SJSA1 (cell line): Measurements from ENCODE around the gene CD81. TPM values are rescaled to one million over a fixed set of nuclear protein-coding genes. Genes with fewer than 3 reads are reported as not detected.

Source experiments
- DNase-seq, 2 experiments: peaks; one replicate each; pipeline ENCODE4 v3.0.0-alpha.2; 2015 to 2020; ENCODE audit warnings: low spot score in 2 of 2, low read depth in 1 of 2
- H3K27ac ChIP-seq: fragments of 250-450 bp; sonication (Bioruptor Pico); 2 replicates; pipeline ENCODE4 v1.5.1; 2020; ENCODE audit warnings: mild to moderate bottlenecking, moderate library complexity
- H3K27me3 ChIP-seq: fragments of 250-450 bp; sonication (Bioruptor Pico); replicated peaks from 2 replicates; pipeline ENCODE4 v1.5.1; 2020; ENCODE audit warnings: mild to moderate bottlenecking, moderate library complexity
- H3K36me3 ChIP-seq: fragments of 250-450 bp; sonication (Bioruptor Pico); 2 replicates; pipeline ENCODE4 v1.5.1; 2020; ENCODE audit warnings: mild to moderate bottlenecking
- H3K4me1 ChIP-seq: fragments of 250-450 bp; sonication (Bioruptor Pico); replicated peaks from 2 replicates; pipeline ENCODE4 v1.6.1; 2021; ENCODE audit warnings: mild to moderate bottlenecking
- H3K4me3 ChIP-seq: fragments of 250-450 bp; sonication (Bioruptor Pico); 2 replicates; pipeline ENCODE4 v1.5.1; 2020; ENCODE audit warnings: mild to moderate bottlenecking
- H3K9me3 ChIP-seq: fragments of 250-450 bp; sonication (Bioruptor Pico); replicated peaks from 2 replicates; pipeline ENCODE4 v1.5.1; 2020; ENCODE audit warnings: mild to moderate bottlenecking
- total RNA-seq: library from RNA; depleted of rRNA; stranded (reverse); fragments of >200 nt; shearing (Covaris generic); gene quantifications from 2 replicates; pipeline ENCODE4 v1.2.3, GENCODE V29; 2014

Gene CD81
- total RNA-seq, 1 experiment from 2014 or later, result 219 TPM

- Histone ChIP-seq H3K4me3 (no peak overlapping the region), H3K4me1 (no peaks in the 10 kb centered on the region), H3K27me3 (peaks cover 28% of the 10 kb centered on the region), H3K9me3 (no peaks in the 10 kb centered on the region), H3K27ac (no peak overlapping the region), H3K36me3 (no peaks in the 10 kb centered on the region)
- no peak for DNase-seq
These were observed 57.6 kb downstream of the CD81 start for GRCh38 chr11:2434506-2435255.

GRCh38 chr11:2435288-2436012 is 58.3 kb downstream of the CD81 start:
- Histone ChIP-seq H3K4me3 (no peak overlapping the region), H3K36me3 (no peaks in the 10 kb centered on the region), H3K27me3 (peaks cover 28% of the 10 kb centered on the region), H3K4me1 (no peaks in the 10 kb centered on the region), H3K27ac (no peak overlapping the region), H3K9me3 (no peaks in the 10 kb centered on the region)
- no peak for DNase-seq

- no peak for DNase-seq
- H3K36me3 ChIP-seq, result no peaks in the 10 kb centered on the region
- peaks cover 28% of the 10 kb centered on the region for H3K27me3 ChIP-seq
- H3K9me3 ChIP-seq, result no peaks in the 10 kb centered on the region
- H3K4me1 ChIP-seq, result no peaks in the 10 kb centered on the region
- H3K27ac ChIP-seq, result no peak overlapping the region
- no peak overlapping the region for H3K4me3 ChIP-seq
These were observed 59.0 kb downstream of the CD81 start for GRCh38 chr11:2436013-2436520.

GRCh38 chr11:2436521-2437031 is 59.5 kb downstream of the CD81 start:
- no peaks in the 10 kb centered on the region for H3K4me1 ChIP-seq
- no peak overlapping the region for H3K4me3 ChIP-seq
- H3K9me3 ChIP-seq, result no peaks in the 10 kb centered on the region
- DNase-seq, result no peak
- no peaks in the 10 kb centered on the region for H3K36me3 ChIP-seq
- peaks cover 28% of the 10 kb centered on the region for H3K27me3 ChIP-seq
- no peak overlapping the region for H3K27ac ChIP-seq

GRCh38 chr11:2437516-2437915 is 60.4 kb downstream of the CD81 start:
- no peak for DNase-seq
- Histone ChIP-seq H3K27ac (no peak overlapping the region), H3K36me3 (no peaks in the 10 kb centered on the region), H3K9me3 (no peaks in the 10 kb centered on the region), H3K27me3 (peaks cover 36% of the 10 kb centered on the region), H3K4me3 (no peak overlapping the region), H3K4me1 (no peaks in the 10 kb centered on the region)

GRCh38 chr11:2439820-2440219 is 62.7 kb downstream of the CD81 start:
- H3K27me3 ChIP-seq, result peaks cover 55% of the 10 kb centered on the region
- no peak overlapping the region for H3K27ac ChIP-seq
- no peaks in the 10 kb centered on the region for H3K4me1 ChIP-seq
- H3K36me3 ChIP-seq, result no peaks in the 10 kb centered on the region
- H3K4me3 ChIP-seq, result no peak overlapping the region
- no peaks in the 10 kb centered on the region for H3K9me3 ChIP-seq
- no peak for DNase-seq

GRCh38 chr11:2440646-2441045 is 63.5 kb downstream of the CD81 start:
- no peak for DNase-seq
- peaks cover 62% of the 10 kb centered on the region for H3K27me3 ChIP-seq
- H3K4me1 ChIP-seq, result peaks cover 5% of the 10 kb centered on the region
- H3K9me3 ChIP-seq, result no peaks in the 10 kb centered on the region
- no peak overlapping the region for H3K4me3 ChIP-seq
- no peak overlapping the region for H3K27ac ChIP-seq
- H3K36me3 ChIP-seq, result no peaks in the 10 kb centered on the region

GRCh38 chr11:2441171-2441570 is 64.1 kb downstream of the CD81 start:
- H3K27ac ChIP-seq, result no peak overlapping the region
- no peak for DNase-seq
- H3K9me3 ChIP-seq, result no peaks in the 10 kb centered on the region
- H3K4me3 ChIP-seq, result no peak overlapping the region
- peaks cover 5% of the 10 kb centered on the region for H3K4me1 ChIP-seq
- H3K27me3 ChIP-seq, result peaks cover 68% of the 10 kb centered on the region
- H3K36me3 ChIP-seq, result no peaks in the 10 kb centered on the region

GRCh38 chr11:2442589-2442988 is 65.5 kb downstream of the CD81 start:
- Histone ChIP-seq H3K27me3 (peaks cover 70% of the 10 kb centered on the region), H3K4me3 (no peak overlapping the region), H3K9me3 (no peaks in the 10 kb centered on the region), H3K27ac (no peak overlapping the region), H3K4me1 (peaks cover 5% of the 10 kb centered on the region), H3K36me3 (no peaks in the 10 kb centered on the region)
- DNase-seq, result no peak

GRCh38 chr11:2443406-2443805 is 66.3 kb downstream of the CD81 start:
- Histone ChIP-seq H3K36me3 (no peaks in the 10 kb centered on the region), H3K9me3 (no peaks in the 10 kb centered on the region), H3K4me1 (peaks cover 5% of the 10 kb centered on the region), H3K27me3 (peaks cover 70% of the 10 kb centered on the region), H3K27ac (no peak overlapping the region), H3K4me3 (no peak overlapping the region)
- no peak for DNase-seq

GRCh38 chr11:2443881-2444820 is 67.0 kb downstream of the CD81 start, which contains the start of gene TRPM5:
TRPM5 (minus strand) TSS chr11:2444514; CDS start chr11:2423036, 21,478 bp downstream.
- Histone ChIP-seq H3K27ac (no peak within 1 kb of the TSS), H3K27me3 (peaks cover 70% of the 10 kb centered on the region), H3K4me1 (peaks cover 5% of the 10 kb centered on the region), H3K4me3 (no peak within 1 kb of the TSS; the same call in 1 of the 2 replicates), H3K9me3 (no peaks in the 10 kb centered on the region), H3K36me3 (no peaks in the 10 kb centered on the region)
- DNase-seq, result no peak

GRCh38 chr11:2444821-2445745 is 68.0 kb downstream of the CD81 start, which contains the start of gene KCNQ1:
KCNQ1 (plus strand) TSS chr11:2445008; CDS start chr11:2445099, 91 bp downstream.
- Histone ChIP-seq H3K4me3 (no peak within 1 kb of the TSS; the same call in 1 of the 2 replicates), H3K9me3 (no peaks in the 10 kb centered on the region; the same call in 1 of the 2 replicates), H3K4me1 (peaks cover 5% of the 10 kb centered on the region), H3K27me3 (peaks cover 79% of the 10 kb centered on the region), H3K27ac (no peak within 1 kb of the TSS), H3K36me3 (no peaks in the 10 kb centered on the region)
- DNase-seq, result no peak
